Lung (tissue), 12 donors: ENCODE measurements around the gene GNAI2. TPM values are rescaled to one million over a fixed set of nuclear protein-coding genes. Genes with fewer than 3 reads are reported as not detected.

Source experiments
- ATAC-seq: fragments of 200-7000 bp; cut with Tn5 transposase; one replicate; pipeline ENCODE4 v1.9.1; 2020; ENCODE audit warnings: moderate number of reproducible peaks; ENCODE audit not compliant: insufficient read depth, low FRiP score
- DNase-seq, 3 donors: peaks; one replicate each; pipeline ENCODE4 v3.0.0-alpha.2; 2013 to 2017
- H3K27ac ChIP-seq, 2 donors: one replicate each; pipeline ENCODE4 v1.5.1; 2013; ENCODE audit warnings: mild to moderate bottlenecking in 2 of 2, moderate library complexity in 2 of 2, control low read depth in 1 of 2, inconsistent platforms in 1 of 2, low read depth in 1 of 2, low read length in 1 of 2
- H3K27me3 ChIP-seq, 3 donors: one replicate each; pipeline ENCODE4 v1.5.1; 2013; ENCODE audit warnings: low read length in 2 of 3; ENCODE audit not compliant: control insufficient read depth in 3 of 3, insufficient read depth in 3 of 3
- H3K36me3 ChIP-seq, 4 donors: one replicate each; pipeline ENCODE4 v1.5.1; 2013; ENCODE audit warnings: low read length in 4 of 4, mild to moderate bottlenecking in 1 of 4, moderate library complexity in 1 of 4; ENCODE audit not compliant: control insufficient read depth in 4 of 4, insufficient read depth in 4 of 4
- H3K4me1 ChIP-seq, 5 donors: one replicate each; pipeline ENCODE4 v1.5.1; 2013; ENCODE audit warnings: low read length in 5 of 5, mild to moderate bottlenecking in 2 of 5, moderate library complexity in 1 of 5; ENCODE audit not compliant: control insufficient read depth in 5 of 5, insufficient read depth in 5 of 5
- H3K4me3 ChIP-seq: one replicate; pipeline ENCODE4 v1.5.1; 2013; ENCODE audit warnings: mild to moderate bottlenecking, control low read depth, moderate library complexity
- H3K9ac ChIP-seq, 2 donors: one replicate each; pipeline ENCODE4 v1.5.1; 2013; ENCODE audit warnings: low read length in 2 of 2, control low read depth in 1 of 2; ENCODE audit not compliant: insufficient read depth in 1 of 2
- H3K9me3 ChIP-seq, 4 donors: one replicate each; pipeline ENCODE4 v1.5.1; 2013; ENCODE audit warnings: low read length in 3 of 4, mild to moderate bottlenecking in 1 of 4, moderate library complexity in 1 of 4; ENCODE audit not compliant: control insufficient read depth in 4 of 4, insufficient read depth in 3 of 4
- WGBS, 2 donors: extraction: QIAGEN DNeasy Blood & Tissue Kit; methylation state at CpG; one replicate each; pipeline ENCODE4 v1.1.7; 2013; 5-methylcytosine and 5-hydroxymethylcytosine counted together
- polyA plus RNA-seq, 2 donors: library from polyadenylated mRNA; stranded (reverse); fragments of 200-250 nt; gene quantifications; one replicate each; pipeline ENCODE4 v1.2.1, GENCODE V29; 2013
- total RNA-seq, 2 donors: library from RNA; depleted of rRNA in 1 of 2; stranded (reverse); fragments of >200 nt in 1 of 2; gene quantifications; one replicate each; pipeline ENCODE4 v1.2.1, GENCODE V29; 2014 to 2021
- TF ChIP-seq, protein P1 (sequence below): IDR thresholded peaks from 2 replicates; pipeline ENCODE4 v1.5.1; 2012; ENCODE audit warnings: mild to moderate bottlenecking; ENCODE audit errors: control extremely low read depth, extremely low read depth
- donor health status: control.
- donor health status: control.
- donor health status: Bipolar disorder and iron deficiency.
- donor health status: healthy.
- donor health status: DM: yes; HTN: yes; CAD: no.

The GNAI2 gene
- total and polyA plus RNA-seq, 4 donors, result 217 to 364 (median 278) TPM

DNA sequence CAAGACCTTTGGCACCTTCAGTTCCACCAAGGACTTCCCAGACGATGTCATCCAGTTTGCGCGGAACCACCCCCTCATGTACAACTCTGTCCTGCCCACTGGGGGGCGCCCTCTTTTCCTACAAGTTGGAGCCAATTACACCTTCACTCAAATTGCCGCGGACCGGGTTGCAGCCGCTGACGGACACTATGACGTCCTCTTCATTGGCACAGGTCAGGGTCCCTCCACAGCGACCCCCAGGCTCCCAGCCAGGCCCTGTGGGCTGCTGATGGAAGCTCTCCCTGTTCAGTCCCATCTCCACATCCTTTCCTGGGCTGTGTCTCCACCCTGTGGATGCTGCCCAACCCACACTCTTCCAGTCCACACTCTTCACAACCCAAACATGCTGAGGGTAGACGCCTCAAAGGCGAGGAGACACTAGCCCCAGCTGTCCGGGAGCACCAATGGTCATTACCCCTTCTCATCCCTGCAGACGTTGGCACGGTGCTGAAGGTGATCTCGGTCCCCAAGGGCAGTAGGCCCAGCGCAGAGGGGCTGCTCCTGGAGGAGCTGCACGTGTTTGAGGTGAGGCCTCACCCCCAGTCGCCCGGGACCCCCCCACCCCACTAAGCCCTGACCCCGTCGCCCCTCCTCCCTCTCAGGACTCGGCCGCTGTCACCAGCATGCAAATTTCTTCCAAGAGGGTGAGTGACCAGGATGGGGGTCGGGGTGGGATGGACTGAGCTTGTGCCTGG lies 38.5 kb downstream of the GNAI2 start:
- H3K27ac ChIP-seq, result no peak overlapping the region
- H3K4me1 ChIP-seq, result peaks cover 0 to 18% (median 10%) of the 10 kb centered on the region in 5 donors
- TF ChIP-seq, protein P1, sequence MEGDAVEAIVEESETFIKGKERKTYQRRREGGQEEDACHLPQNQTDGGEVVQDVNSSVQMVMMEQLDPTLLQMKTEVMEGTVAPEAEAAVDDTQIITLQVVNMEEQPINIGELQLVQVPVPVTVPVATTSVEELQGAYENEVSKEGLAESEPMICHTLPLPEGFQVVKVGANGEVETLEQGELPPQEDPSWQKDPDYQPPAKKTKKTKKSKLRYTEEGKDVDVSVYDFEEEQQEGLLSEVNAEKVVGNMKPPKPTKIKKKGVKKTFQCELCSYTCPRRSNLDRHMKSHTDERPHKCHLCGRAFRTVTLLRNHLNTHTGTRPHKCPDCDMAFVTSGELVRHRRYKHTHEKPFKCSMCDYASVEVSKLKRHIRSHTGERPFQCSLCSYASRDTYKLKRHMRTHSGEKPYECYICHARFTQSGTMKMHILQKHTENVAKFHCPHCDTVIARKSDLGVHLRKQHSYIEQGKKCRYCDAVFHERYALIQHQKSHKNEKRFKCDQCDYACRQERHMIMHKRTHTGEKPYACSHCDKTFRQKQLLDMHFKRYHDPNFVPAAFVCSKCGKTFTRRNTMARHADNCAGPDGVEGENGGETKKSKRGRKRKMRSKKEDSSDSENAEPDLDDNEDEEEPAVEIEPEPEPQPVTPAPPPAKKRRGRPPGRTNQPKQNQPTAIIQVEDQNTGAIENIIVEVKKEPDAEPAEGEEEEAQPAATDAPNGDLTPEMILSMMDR, result peak; percentile 47
- 22 to 39% methylated on average over 25 to 26 of the region's 26 CpGs for WGBS, 2 donors
- no peak overlapping the region for H3K4me3 ChIP-seq
- no peak for ATAC-seq
- H3K27me3 ChIP-seq, result peaks cover 0 to 38% (median 27%) of the 10 kb centered on the region in 3 donors
- peak in 1 of 3 donors; percentile 67 for DNase-seq
- H3K9ac ChIP-seq, result no peak overlapping the region
- H3K36me3 ChIP-seq, result peaks cover 0 to 3% (median 0%) of the 10 kb centered on the region in 4 donors
- H3K9me3 ChIP-seq, result no peaks in the 10 kb centered on the region

DNA sequence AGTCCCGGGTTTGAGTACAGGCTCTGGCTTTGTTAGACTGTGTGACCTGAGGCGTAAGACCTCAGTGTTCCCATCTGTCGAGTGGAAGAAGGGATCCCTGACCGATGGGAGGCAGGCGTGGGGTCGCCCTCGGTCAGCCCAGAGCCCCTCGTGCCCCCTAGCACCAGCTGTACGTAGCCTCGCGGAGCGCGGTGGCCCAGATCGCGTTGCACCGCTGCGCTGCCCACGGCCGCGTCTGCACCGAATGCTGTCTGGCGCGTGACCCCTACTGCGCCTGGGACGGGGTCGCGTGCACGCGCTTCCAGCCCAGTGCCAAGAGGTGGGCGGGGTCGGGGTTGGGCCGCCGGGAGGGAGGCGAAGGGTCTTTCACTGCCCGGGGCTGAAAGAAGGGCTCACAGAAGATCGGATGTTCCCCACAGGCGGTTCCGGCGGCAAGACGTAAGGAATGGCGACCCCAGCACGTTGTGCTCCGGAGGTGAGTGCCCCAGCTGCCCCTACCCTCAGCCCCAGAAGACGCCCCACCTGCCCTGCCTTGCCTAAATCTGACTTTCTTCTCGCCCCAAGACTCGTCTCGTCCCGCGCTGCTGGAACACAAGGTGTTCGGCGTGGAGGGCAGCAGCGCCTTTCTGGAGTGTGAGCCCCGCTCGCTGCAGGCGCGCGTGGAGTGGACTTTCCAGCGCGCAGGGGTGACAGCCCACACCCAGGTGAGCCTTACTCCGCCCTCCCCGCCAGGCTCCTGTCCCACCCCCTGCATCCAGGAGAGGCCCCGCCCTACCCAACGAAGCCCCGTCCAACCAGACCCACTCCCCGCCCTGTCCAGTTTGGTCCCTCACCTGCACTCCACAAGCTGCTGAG lies 39.4 kb downstream of the GNAI2 start:
- Histone ChIP-seq H3K36me3 (peaks cover 0 to 3% (median 0%) of the 10 kb centered on the region in 4 donors), H3K4me1 (peaks cover 0 to 14% (median 5%) of the 10 kb centered on the region in 5 donors), H3K4me3 (no peak overlapping the region), H3K27ac (no peak overlapping the region), H3K27me3 (peaks cover 0 to 38% (median 27%) of the 10 kb centered on the region in 3 donors), H3K9me3 (no peaks in the 10 kb centered on the region), H3K9ac (no peak overlapping the region)
- TF ChIP-seq, protein P1, result no peak
- DNase-seq, result no peak
- 26 to 58% methylated on average over 64 to 65 of the region's 65 CpGs for WGBS, 2 donors
- no peak for ATAC-seq

DNA sequence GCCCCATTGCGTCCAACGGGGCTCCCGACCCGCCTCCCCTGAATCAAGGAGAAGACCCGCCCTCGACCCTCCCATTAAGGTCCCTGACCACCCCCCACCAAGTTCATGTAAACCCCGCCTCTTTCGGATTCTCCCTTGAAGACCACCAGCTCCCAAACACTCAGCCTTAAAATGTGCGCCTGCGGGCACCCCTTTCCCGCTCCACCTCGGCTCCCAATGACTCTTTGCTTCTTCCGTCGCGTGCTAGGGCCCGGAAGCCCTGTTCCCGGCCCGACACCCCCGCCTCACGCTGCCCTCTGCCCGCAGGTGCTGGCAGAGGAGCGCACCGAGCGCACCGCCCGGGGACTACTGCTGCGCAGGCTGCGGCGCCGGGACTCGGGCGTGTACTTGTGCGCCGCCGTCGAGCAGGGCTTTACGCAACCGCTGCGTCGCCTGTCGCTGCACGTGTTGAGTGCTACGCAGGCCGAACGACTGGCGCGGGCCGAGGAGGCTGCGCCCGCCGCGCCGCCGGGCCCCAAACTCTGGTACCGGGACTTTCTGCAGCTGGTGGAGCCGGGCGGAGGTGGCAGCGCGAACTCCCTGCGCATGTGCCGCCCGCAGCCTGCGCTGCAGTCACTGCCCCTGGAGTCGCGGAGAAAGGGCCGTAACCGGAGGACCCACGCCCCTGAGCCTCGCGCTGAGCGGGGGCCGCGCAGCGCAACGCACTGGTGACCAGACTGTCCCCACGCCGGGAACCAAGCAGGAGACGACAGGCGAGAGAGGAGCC lies 40.2 kb downstream of the GNAI2 start:
- H3K9ac ChIP-seq, result no peak overlapping the region
- H3K4me1 ChIP-seq, result peaks cover 0 to 14% (median 0%) of the 10 kb centered on the region in 5 donors
- ATAC-seq, result no peak
- H3K36me3 ChIP-seq, result peaks cover 0 to 3% (median 0%) of the 10 kb centered on the region in 4 donors
- TF ChIP-seq, protein P1, result no peak
- no peaks in the 10 kb centered on the region for H3K9me3 ChIP-seq
- 30 to 61% methylated on average over 77 to 79 of the region's 79 CpGs for WGBS, 2 donors
- H3K4me3 ChIP-seq, result no peak overlapping the region
- H3K27me3 ChIP-seq, result peaks cover 0 to 38% (median 27%) of the 10 kb centered on the region in 3 donors
- DNase-seq, result no peak
- no peak overlapping the region for H3K27ac ChIP-seq
